C4-2B (cell line): ENCODE data around the gene FAM3A.

Source experiments
- ZFX ChIP-seq: fragments of 450-650 bp; IDR thresholded peaks from 2 replicates; pipeline ENCODE4 v1.6.1; 2017
- TF ChIP-seq, protein P1 (sequence below): fragments of 450-650 bp; conservative IDR thresholded peaks from 2 replicates; pipeline ENCODE4 v1.5.1; 2017; ENCODE audit warnings: mild to moderate bottlenecking

DNA sequence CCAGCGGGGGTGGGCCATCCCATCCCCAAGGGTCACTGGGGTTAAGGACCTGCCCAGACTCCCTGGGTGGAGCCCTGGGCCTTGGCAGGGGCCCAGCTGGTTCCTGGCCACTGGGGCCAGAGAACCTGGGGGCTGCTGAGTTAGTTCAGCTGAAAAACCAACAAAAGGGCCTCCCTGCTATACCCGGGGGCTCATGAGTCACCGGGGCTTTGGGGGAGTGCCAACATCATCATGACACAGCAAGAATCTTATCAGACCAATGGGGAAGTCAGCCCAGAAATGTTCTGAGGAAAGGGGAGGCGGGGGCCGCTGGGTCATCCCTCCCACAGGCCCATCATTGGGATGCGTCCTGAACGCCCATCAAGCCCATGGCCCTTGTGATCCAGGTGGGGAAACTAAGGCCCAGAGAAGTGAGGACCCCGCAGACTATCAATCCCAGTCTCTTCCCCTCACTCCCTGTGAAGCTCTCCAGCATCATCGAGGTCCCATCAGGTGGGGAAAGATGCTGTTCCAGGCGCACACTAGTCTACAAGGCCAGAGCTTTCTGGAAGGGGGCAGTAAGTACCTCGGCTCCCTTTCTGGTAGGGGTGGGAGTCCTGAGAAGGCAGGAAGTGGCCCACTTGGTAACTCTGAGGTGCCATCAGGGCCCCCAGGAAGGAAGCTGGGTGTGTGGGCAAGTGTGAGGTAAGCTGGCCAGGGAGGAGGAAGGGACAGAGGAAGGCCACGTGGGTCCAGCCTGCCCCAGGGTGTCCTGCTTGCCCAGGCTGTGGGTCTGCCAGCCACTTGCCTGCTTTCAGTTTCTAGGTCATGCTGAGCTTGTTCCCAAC, 26.1 kb upstream of the FAM3A start:
- TF ChIP-seq, protein P1, sequence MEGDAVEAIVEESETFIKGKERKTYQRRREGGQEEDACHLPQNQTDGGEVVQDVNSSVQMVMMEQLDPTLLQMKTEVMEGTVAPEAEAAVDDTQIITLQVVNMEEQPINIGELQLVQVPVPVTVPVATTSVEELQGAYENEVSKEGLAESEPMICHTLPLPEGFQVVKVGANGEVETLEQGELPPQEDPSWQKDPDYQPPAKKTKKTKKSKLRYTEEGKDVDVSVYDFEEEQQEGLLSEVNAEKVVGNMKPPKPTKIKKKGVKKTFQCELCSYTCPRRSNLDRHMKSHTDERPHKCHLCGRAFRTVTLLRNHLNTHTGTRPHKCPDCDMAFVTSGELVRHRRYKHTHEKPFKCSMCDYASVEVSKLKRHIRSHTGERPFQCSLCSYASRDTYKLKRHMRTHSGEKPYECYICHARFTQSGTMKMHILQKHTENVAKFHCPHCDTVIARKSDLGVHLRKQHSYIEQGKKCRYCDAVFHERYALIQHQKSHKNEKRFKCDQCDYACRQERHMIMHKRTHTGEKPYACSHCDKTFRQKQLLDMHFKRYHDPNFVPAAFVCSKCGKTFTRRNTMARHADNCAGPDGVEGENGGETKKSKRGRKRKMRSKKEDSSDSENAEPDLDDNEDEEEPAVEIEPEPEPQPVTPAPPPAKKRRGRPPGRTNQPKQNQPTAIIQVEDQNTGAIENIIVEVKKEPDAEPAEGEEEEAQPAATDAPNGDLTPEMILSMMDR = no peak
- TF ChIP-seq ZFX = no peak
